ENCODE data around the gene PGLYRP2. TPM values are rescaled to one million over a fixed set of nuclear protein-coding genes. Genes with fewer than 3 reads are reported as not detected.

PGLYRP2 gene, protein sequence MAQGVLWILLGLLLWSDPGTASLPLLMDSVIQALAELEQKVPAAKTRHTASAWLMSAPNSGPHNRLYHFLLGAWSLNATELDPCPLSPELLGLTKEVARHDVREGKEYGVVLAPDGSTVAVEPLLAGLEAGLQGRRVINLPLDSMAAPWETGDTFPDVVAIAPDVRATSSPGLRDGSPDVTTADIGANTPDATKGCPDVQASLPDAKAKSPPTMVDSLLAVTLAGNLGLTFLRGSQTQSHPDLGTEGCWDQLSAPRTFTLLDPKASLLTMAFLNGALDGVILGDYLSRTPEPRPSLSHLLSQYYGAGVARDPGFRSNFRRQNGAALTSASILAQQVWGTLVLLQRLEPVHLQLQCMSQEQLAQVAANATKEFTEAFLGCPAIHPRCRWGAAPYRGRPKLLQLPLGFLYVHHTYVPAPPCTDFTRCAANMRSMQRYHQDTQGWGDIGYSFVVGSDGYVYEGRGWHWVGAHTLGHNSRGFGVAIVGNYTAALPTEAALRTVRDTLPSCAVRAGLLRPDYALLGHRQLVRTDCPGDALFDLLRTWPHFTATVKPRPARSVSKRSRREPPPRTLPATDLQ
- not detected for polyA plus RNA-seq (2013, experiment 1 of 2)
- polyA plus RNA-seq (2013, experiment 2 of 2), result not detected

DNA sequence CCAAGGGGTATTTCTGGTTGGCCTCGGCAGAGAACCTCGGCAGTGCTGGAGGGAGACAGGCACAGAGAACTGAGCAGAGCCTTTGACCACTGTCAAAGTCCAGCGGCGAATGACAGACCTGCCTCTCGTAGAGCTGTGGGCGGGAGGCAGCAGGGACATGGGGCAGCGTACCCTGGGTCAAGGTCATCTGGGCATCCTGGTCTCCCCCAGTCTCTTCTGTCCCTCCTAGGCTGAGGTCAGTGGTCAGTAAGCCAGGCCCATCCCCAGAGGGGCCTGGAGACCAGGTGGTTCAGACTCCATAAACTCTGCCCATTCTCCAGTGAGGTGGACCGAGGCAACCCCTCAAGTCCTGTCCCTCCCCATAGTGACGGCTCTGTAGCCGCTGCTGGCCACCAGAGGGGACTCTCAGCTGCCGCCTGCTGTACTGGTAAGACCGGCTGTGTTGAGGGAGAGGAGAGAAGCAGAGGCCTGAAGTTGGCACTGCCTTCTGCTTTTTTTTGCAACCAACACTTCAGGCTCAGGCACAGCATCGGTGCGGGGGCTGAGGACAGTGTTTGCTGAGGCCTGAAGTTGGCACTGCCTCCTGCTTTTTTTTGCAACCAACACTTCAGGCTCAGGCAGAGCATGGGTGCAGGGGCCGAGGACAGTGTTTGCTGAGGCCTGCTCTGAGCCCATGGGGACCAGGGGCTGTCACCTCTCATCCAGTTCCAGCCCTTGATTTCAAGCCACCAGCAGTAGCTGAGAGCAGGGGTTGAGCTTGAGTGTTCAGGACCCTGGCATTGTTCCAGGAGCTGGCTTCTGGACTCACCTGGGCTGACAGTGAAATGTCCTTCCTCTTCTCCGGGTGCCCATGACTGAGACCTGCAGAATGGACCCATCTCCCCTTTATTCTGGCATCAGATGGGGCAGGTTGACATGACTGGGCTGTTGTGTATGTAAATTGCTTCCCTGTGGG, at the start of gene PGLYRP2:
TSS of gene PGLYRP2 (minus strand) at position 111 of the 955 bp plus-strand sequence. CDS start 130 bp downstream, outside the sequence.
- no peak within 1 kb of the TSS for H3K27ac ChIP-seq (replicated peaks; ENCODE audit: low read length)
- no CpG with 5 or more reads among the region's 16 CpGs for WGBS, 2 donors (ENCODE audit: extremely low coverage in 2 of 2, insufficient read length in 2 of 2, insufficient replicate concordance in 1 of 2)
- H2AFZ ChIP-seq (ENCODE audit: low read length), result peak within 1 kb of the TSS; percentile 29
- H4K91ac ChIP-seq (ENCODE audit: low read depth, low read length, poor library complexity), result no peak within 1 kb of the TSS
- no peak within 1 kb of the TSS for H3K9ac ChIP-seq (ENCODE audit: low read depth, low read length, poor library complexity)
- no peaks in the 10 kb centered on the region for H3K79me1 ChIP-seq (ENCODE audit: low read depth, low read length)
- H2BK5ac ChIP-seq (ENCODE audit: low read length), result no peak within 1 kb of the TSS
- no peak for DNase-seq (ENCODE audit: low spot score)
- H2BK12ac ChIP-seq (ENCODE audit: low read length), result no peak within 1 kb of the TSS
- peaks cover 0 to 19% of the 10 kb centered on the region in 2 donors for H3K9me3 ChIP-seq (replicated peaks in 1 of 2; ENCODE audit: control insufficient read depth in 2 of 2, insufficient read depth in 1 of 2, low read depth in 1 of 2, low read length in 2 of 2)
- H3K27me3 ChIP-seq (ENCODE audit: control insufficient read depth in 3 of 3, insufficient read depth in 3 of 3, low read depth in 1 of 3, low read length in 3 of 3), result peaks cover 0 to 13% (median 0%) of the 10 kb centered on the region in 3 experiments
- H2BK120ac ChIP-seq (ENCODE audit: low read depth, low read length), result no peak within 1 kb of the TSS
- H4K8ac ChIP-seq (ENCODE audit: low read depth, low read length), result no peak within 1 kb of the TSS
- no peak within 1 kb of the TSS for H2BK15ac ChIP-seq (ENCODE audit: low read length)
- no peak within 1 kb of the TSS for H3K4ac ChIP-seq (ENCODE audit: low read length)
- H3K14ac ChIP-seq (ENCODE audit: low read length), result peak within 1 kb of the TSS; percentile 79
- no peak within 1 kb of the TSS for H2AK5ac ChIP-seq (ENCODE audit: low read depth, low read length)
- no peak within 1 kb of the TSS for H3K4me3 ChIP-seq (ENCODE audit: low read length in 2 of 2)
- H3K36me3 ChIP-seq (replicated peaks in 1 of 2; ENCODE audit: control insufficient read depth in 2 of 2, insufficient read depth in 2 of 2, low read length in 2 of 2), result no peaks in the 10 kb centered on the region
- H3K4me2 ChIP-seq (ENCODE audit: insufficient read depth, low read length, poor library complexity, severe bottlenecking), result no peak within 1 kb of the TSS
- H3K4me1 ChIP-seq (ENCODE audit: control insufficient read depth in 2 of 2, insufficient read depth in 1 of 2, low read depth in 1 of 2, low read length in 2 of 2), result no peaks in the 10 kb centered on the region
- H3K18ac ChIP-seq (ENCODE audit: low read length), result no peak within 1 kb of the TSS
- peak within 1 kb of the TSS; percentile 68 for H3K23ac ChIP-seq (ENCODE audit: low read depth, low read length, poor library complexity)

DNA sequence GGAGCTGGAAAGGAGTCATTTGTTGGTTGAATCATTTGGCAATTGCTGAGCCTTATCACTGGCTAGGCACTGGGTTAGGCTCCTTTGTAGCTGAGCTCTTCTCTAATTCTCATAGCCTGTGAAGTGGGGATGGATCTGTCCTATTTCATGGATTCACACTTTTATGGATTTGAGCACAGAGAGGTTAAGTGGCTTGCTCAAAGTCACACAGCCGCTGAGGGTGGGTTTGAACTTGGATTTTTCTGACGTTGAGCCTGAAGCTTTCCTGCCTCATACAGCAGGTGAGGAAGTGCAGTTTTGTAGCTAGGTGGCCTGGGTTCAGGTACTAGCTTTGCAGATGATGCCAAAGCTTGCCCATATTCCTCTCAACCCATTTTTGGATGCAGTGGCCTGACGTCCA, 48.4 kb upstream of the PGLYRP2 start:
- no peaks in the 10 kb centered on the region for H3K27me3 ChIP-seq (ENCODE audit: control insufficient read depth in 3 of 3, insufficient read depth in 3 of 3, low read depth in 1 of 3, low read length in 3 of 3)
- no peak overlapping the region for H2AFZ ChIP-seq (ENCODE audit: low read length)
- H2BK120ac ChIP-seq (ENCODE audit: low read depth, low read length), result no peak overlapping the region
- no peak overlapping the region for H3K9ac ChIP-seq (ENCODE audit: low read depth, low read length, poor library complexity)
- H3K14ac ChIP-seq (ENCODE audit: low read length), result no peak overlapping the region
- no peaks in the 10 kb centered on the region for H3K4me1 ChIP-seq (ENCODE audit: control insufficient read depth in 2 of 2, insufficient read depth in 1 of 2, low read depth in 1 of 2, low read length in 2 of 2)
- peaks cover 0 to 19% of the 10 kb centered on the region in 2 donors for H3K9me3 ChIP-seq (replicated peaks in 1 of 2; ENCODE audit: control insufficient read depth in 2 of 2, insufficient read depth in 1 of 2, low read depth in 1 of 2, low read length in 2 of 2)
- no peak overlapping the region for H3K27ac ChIP-seq (replicated peaks; ENCODE audit: low read length)
- no peak overlapping the region for H3K18ac ChIP-seq (ENCODE audit: low read length)
- no peak overlapping the region for H2BK12ac ChIP-seq (ENCODE audit: low read length)
- H3K79me1 ChIP-seq (ENCODE audit: low read depth, low read length), result peaks cover 8% of the 10 kb centered on the region
- DNase-seq (ENCODE audit: low spot score), result no peak
- no peak overlapping the region for H3K4ac ChIP-seq (ENCODE audit: low read length)
- no peak overlapping the region for H3K4me2 ChIP-seq (ENCODE audit: insufficient read depth, low read length, poor library complexity, severe bottlenecking)
- no peak overlapping the region for H3K23ac ChIP-seq (ENCODE audit: low read depth, low read length, poor library complexity)
- no CpG with 5 or more reads among the region's 3 CpGs for WGBS, 2 donors (ENCODE audit: extremely low coverage in 2 of 2, insufficient read length in 2 of 2, insufficient replicate concordance in 1 of 2)
- H2BK5ac ChIP-seq (ENCODE audit: low read length), result no peak overlapping the region
- no peak overlapping the region for H2BK15ac ChIP-seq (ENCODE audit: low read length)
- H4K91ac ChIP-seq (ENCODE audit: low read depth, low read length, poor library complexity), result no peak overlapping the region
- H4K8ac ChIP-seq (ENCODE audit: low read depth, low read length), result no peak overlapping the region
- no peak overlapping the region for H2AK5ac ChIP-seq (ENCODE audit: low read depth, low read length)
- no peaks in the 10 kb centered on the region for H3K36me3 ChIP-seq (replicated peaks in 1 of 2; ENCODE audit: control insufficient read depth in 2 of 2, insufficient read depth in 2 of 2, low read length in 2 of 2)
- H3K4me3 ChIP-seq (ENCODE audit: low read length in 2 of 2), result peak overlapping the region in 1 of 2 donors; percentile 27

DNA sequence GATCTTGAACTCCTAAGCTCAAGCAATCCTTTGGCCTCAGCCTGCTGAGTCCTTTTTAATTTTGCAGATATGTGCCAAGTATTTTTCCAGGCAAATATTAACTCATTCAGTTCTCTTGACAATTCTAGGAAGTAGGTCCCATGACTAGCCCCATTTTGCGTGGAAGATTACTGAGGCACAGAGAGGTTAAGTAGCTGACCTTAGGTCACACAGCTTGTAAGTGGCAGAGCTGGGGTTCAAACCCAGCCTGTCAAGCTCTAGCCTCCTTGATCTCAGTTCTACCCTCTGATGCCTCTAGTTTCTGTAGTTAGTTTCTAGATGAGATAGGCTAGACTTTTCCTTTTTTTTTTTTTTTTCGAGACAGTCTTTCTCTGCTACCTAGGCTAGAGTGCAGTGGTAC, 47.1 kb upstream of the PGLYRP2 start:
- no peak overlapping the region for H2AFZ ChIP-seq (ENCODE audit: low read length)
- H4K8ac ChIP-seq (ENCODE audit: low read depth, low read length), result no peak overlapping the region
- no peaks in the 10 kb centered on the region for H3K36me3 ChIP-seq (replicated peaks in 1 of 2; ENCODE audit: control insufficient read depth in 2 of 2, insufficient read depth in 2 of 2, low read length in 2 of 2)
- peaks cover 8% of the 10 kb centered on the region for H3K79me1 ChIP-seq (ENCODE audit: low read depth, low read length)
- H3K9ac ChIP-seq (ENCODE audit: low read depth, low read length, poor library complexity), result no peak overlapping the region
- H2BK15ac ChIP-seq (ENCODE audit: low read length), result no peak overlapping the region
- no peak overlapping the region for H3K4me3 ChIP-seq (ENCODE audit: low read length in 2 of 2)
- H3K4me1 ChIP-seq (ENCODE audit: control insufficient read depth in 2 of 2, insufficient read depth in 1 of 2, low read depth in 1 of 2, low read length in 2 of 2), result no peaks in the 10 kb centered on the region
- no peak overlapping the region for H3K27ac ChIP-seq (replicated peaks; ENCODE audit: low read length)
- no peak overlapping the region for H3K23ac ChIP-seq (ENCODE audit: low read depth, low read length, poor library complexity)
- no peak overlapping the region for H3K4me2 ChIP-seq (ENCODE audit: insufficient read depth, low read length, poor library complexity, severe bottlenecking)
- H3K27me3 ChIP-seq (ENCODE audit: control insufficient read depth in 3 of 3, insufficient read depth in 3 of 3, low read depth in 1 of 3, low read length in 3 of 3), result no peaks in the 10 kb centered on the region
- H3K9me3 ChIP-seq (replicated peaks in 1 of 2; ENCODE audit: control insufficient read depth in 2 of 2, insufficient read depth in 1 of 2, low read depth in 1 of 2, low read length in 2 of 2), result peaks cover 0 to 19% of the 10 kb centered on the region in 2 donors
- H3K18ac ChIP-seq (ENCODE audit: low read length), result no peak overlapping the region
- H2AK5ac ChIP-seq (ENCODE audit: low read depth, low read length), result no peak overlapping the region
- no peak overlapping the region for H2BK120ac ChIP-seq (ENCODE audit: low read depth, low read length)
- H2BK5ac ChIP-seq (ENCODE audit: low read length), result no peak overlapping the region
- no peak overlapping the region for H3K4ac ChIP-seq (ENCODE audit: low read length)
- no peak overlapping the region for H4K91ac ChIP-seq (ENCODE audit: low read depth, low read length, poor library complexity)
- WGBS, 2 donors (ENCODE audit: extremely low coverage in 2 of 2, insufficient read length in 2 of 2, insufficient replicate concordance in 1 of 2), result no CpG with 5 or more reads among the region's 2 CpGs
- H3K14ac ChIP-seq (ENCODE audit: low read length), result no peak overlapping the region
- DNase-seq (ENCODE audit: low spot score), result no peak
- no peak overlapping the region for H2BK12ac ChIP-seq (ENCODE audit: low read length)
